ENCODE measurements around the gene MDGA2.
"Not testable (repeated sequence)": the region's sequence is repeated elsewhere in the genome, so short reads cannot be mapped to it uniquely, and the experiment has no call there.

MDGA2 gene

DNA sequence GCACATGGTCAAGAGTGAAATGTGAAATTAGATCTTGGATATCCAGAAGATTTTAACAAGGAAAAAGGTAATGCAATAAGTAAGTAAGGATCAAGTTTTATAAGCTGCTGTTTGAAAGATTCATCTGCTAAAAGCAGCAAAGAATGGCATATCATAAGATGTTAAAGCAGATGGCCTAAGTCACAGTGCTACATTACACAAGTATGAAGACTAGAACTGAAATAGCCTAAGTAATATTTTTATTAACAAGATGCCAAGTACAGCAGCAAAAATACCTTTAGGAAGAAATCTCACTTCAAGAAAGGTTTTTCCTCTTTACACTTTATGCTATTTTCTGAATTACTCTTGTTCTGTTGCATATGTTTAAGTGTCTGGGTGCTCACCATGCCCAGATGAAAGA, 414.1 kb downstream of the MDGA2 start:
- H3K9me3 ChIP-seq = no peaks in the 10 kb centered on the region
- no peaks in the 10 kb centered on the region for H3K27me3 ChIP-seq
- intact Hi-C loops (cut with DNase I; ENCODE audit: low total_unique reads) = no loop called here
- H3K36me3 ChIP-seq = no peaks in the 10 kb centered on the region
- H3K27ac ChIP-seq = no peak overlapping the region
- H3K4me3 ChIP-seq = no peak overlapping the region
- TF ChIP-seq, protein P1, sequence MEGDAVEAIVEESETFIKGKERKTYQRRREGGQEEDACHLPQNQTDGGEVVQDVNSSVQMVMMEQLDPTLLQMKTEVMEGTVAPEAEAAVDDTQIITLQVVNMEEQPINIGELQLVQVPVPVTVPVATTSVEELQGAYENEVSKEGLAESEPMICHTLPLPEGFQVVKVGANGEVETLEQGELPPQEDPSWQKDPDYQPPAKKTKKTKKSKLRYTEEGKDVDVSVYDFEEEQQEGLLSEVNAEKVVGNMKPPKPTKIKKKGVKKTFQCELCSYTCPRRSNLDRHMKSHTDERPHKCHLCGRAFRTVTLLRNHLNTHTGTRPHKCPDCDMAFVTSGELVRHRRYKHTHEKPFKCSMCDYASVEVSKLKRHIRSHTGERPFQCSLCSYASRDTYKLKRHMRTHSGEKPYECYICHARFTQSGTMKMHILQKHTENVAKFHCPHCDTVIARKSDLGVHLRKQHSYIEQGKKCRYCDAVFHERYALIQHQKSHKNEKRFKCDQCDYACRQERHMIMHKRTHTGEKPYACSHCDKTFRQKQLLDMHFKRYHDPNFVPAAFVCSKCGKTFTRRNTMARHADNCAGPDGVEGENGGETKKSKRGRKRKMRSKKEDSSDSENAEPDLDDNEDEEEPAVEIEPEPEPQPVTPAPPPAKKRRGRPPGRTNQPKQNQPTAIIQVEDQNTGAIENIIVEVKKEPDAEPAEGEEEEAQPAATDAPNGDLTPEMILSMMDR (IDR thresholded peaks at IDR 0.05) = no peak
- H3K4me1 ChIP-seq = no peaks in the 10 kb centered on the region
- DNase-seq = no peak

DNA sequence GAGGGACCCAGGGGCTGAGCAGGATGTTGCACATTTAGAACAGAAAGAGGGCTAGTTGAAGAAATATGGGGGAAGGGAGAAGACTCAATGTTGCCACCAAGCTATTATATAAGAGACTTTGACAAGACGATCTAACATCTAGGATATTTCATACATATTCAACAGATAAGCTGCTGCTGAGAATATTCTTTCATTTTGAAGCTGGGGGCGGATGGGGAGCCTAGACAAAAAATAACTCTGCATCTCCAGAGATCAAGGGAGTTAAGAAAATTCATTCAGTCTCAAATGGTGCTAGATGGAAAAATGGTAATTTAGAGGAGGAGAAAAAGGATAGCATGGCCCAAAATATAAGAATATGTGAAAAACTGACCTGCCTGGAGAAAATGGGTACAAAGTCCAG, 415.6 kb downstream of the MDGA2 start:
- Histone ChIP-seq H3K36me3 (no peaks in the 10 kb centered on the region), H3K27me3 (no peaks in the 10 kb centered on the region), H3K4me1 (no peaks in the 10 kb centered on the region), H3K9me3 (no peaks in the 10 kb centered on the region), H3K4me3 (no peak overlapping the region), H3K27ac (no peak overlapping the region)
- intact Hi-C loops (cut with DNase I; ENCODE audit: low total_unique reads) = no loop called here
- no peak for DNase-seq
- TF ChIP-seq, protein P1 (IDR thresholded peaks at IDR 0.05) = no peak

DNA sequence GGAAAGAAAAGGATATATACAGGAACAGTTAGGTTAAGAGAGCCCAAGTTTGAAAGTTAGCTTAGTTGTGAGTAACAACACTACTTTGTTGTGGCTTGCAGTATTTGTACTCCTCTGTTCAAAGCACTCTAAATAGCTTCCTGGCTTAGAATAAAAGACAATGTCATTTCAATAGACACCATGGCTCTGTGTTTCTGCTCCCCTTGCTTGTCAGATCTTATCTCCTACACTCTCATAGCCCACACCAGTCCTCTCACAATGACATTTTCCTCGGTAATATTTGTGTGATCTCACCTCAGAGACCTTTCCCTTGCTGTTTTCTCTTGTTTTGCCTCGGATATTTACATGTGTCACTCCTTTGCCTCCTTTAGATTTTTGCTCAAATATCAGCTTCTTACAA, 418.4 kb downstream of the MDGA2 start:
- Histone ChIP-seq H3K27me3 (no peaks in the 10 kb centered on the region), H3K9me3 (no peaks in the 10 kb centered on the region), H3K27ac (no peak overlapping the region), H3K36me3 (no peaks in the 10 kb centered on the region), H3K4me3 (no peak overlapping the region), H3K4me1 (no peaks in the 10 kb centered on the region)
- DNase-seq = no peak
- intact Hi-C loops (cut with DNase I; ENCODE audit: low total_unique reads) = no loop called here
- TF ChIP-seq, protein P1 (IDR thresholded peaks at IDR 0.05) = no peak

DNA sequence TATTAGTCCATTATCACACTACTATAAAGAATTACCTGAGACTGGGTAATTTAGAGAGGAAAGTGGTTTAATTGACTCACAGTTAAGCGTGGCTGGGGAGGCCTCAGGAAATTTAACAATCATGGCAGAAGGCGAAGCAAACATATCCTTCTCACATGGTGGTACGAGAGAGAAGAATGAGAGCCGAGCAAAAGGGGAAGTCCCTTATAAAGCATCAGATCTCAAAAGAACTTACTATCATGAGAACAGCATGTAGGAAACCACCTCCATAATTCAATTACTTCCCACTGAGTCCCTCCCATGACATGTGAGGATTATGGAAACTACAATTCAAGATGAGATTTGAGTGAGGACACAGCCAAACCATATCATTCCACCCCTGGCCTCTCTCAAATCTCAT, 422.6 kb downstream of the MDGA2 start:
- Histone ChIP-seq H3K4me3 (no peak overlapping the region), H3K27me3 (no peaks in the 10 kb centered on the region), H3K4me1 (no peaks in the 10 kb centered on the region), H3K9me3 (no peaks in the 10 kb centered on the region), H3K27ac (no peak overlapping the region), H3K36me3 (no peaks in the 10 kb centered on the region)
- intact Hi-C loops (cut with DNase I; ENCODE audit: low total_unique reads) = no loop called here
- no peak for DNase-seq
- TF ChIP-seq, protein P1 (IDR thresholded peaks at IDR 0.05) = no peak

DNA sequence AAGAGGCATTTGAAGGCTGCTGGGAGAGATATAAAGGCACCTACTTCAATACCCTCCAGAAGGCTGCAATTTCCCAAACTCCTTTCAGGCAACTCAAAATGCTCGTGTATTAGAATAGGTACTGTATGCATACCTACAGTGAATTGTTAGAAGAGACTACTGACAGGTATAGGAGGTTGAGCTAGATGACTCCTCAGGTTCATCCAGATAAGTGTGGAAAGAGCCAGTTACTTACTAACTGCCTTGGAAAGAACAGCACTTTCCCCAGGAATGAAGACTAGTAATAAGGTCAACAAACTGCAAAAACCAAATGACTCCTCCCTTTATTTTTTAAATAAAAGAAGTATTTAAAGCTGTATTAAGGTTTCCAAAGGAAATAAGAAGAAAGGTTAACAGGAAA, 429.0 kb downstream of the MDGA2 start:
- intact Hi-C loops (cut with DNase I; ENCODE audit: low total_unique reads) = no loop called here
- H3K4me1 ChIP-seq = no peaks in the 10 kb centered on the region
- DNase-seq = no peak
- H3K36me3 ChIP-seq = no peaks in the 10 kb centered on the region
- TF ChIP-seq, protein P1 (IDR thresholded peaks at IDR 0.05) = no peak
- no peaks in the 10 kb centered on the region for H3K9me3 ChIP-seq
- no peaks in the 10 kb centered on the region for H3K27me3 ChIP-seq
- H3K27ac ChIP-seq = no peak overlapping the region
- no peak overlapping the region for H3K4me3 ChIP-seq

DNA sequence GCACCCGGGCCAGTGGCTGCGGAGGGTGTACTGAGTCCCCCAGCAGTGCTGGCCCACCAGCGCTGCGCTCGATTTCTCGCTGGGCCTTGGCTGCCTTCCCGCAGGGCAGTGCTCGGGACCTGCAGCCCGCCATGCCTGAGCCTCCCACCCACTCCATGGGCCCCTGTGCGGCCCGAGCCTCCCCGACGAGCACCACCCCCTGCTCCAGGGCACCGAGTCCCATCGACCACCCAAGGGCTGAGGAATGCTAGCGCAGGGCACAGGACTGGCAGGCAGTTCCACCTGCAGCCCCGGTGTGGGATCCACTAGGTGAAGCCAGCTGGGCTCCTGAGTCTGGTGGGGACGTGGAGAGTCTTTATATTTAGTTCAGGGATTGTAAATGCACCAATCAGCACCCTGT, 432.8 kb downstream of the MDGA2 start:
- H3K4me1 ChIP-seq; H3K27me3 ChIP-seq; H3K4me3 ChIP-seq; H3K36me3 ChIP-seq; intact Hi-C loops (cut with DNase I; ENCODE audit: low total_unique reads); H3K9me3 ChIP-seq; DNase-seq; H3K27ac ChIP-seq: not testable (repeated sequence)

All from tibial artery (tissue), 4 donors.